Fibroblast of skin of left biceps (primary cell): ENCODE measurements around the gene E2F2.
"Not testable (repeated sequence)": the region's sequence is repeated elsewhere in the genome, so short reads cannot be mapped to it uniquely, and the experiment has no call there.

Experiments
- DNase-seq, 2 experiments: peaks; one replicate each; pipeline ENCODE4 v3.0.0-alpha.2; 2013; ENCODE audit warnings: low read depth in 2 of 2

The E2F2 gene

GRCh38 chr1:23524716-23525401 lies 6.2 kb downstream of the E2F2 start:
- DNase-seq, result no peak

DNA sequence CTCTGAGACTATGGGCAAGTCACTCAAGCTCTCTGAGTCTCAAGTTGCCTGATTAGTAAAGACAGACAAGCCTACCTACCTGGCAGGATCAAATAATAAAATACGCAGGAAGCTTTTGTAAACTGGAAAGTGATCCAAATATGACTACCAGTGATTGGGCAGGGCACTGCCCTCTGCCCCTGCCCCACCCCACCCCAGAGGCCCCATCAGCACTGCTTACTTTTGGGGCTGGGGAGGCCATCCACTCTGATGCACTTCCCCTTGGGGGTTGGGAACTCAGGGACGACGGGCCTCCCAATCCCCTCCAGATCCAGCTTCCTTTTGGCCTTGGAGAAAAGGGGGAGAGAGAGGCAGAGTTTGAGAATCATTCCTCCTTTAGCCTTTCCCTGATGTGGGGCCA lies 6.9 kb downstream of the E2F2 start:
- DNase-seq, result no peak

DNA sequence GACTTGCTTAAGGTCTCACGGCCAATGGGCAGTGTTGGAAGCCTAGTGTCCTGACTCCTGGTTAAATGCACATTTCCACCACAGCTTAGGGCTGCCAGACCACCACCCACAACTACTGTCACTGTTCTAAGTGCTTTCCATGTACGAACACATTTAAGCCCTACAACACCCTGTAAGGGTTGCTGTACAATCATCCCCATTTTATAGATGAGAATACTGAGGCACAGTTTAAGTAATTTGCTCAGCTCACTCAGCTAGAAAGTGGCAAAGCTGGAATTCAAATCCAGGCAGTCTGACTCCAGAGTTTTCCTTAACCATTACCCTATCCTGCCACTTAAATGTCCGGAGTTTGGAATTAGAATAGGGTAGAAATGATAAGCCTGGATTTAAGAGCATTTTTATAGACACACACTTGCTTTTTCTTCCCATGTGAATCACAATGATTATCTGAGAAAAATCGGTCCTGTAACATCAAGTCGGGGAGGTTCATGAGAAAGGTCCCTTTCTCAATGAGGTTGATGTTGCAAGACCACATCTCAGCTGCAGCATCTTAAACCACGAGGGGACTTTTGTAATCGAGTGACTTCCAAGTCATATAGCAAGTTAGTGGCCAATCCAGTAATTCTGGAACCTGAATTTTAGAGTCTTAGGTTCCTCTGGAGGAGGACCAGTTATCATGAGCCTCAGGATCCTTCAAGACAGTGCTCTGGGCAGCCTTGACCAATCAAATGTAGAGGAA lies 8.6 kb downstream of the E2F2 start:
- no peak for DNase-seq

GRCh38 chr1:23521588-23521987 lies 9.4 kb downstream of the E2F2 start:
- DNase-seq, result no peak

DNA sequence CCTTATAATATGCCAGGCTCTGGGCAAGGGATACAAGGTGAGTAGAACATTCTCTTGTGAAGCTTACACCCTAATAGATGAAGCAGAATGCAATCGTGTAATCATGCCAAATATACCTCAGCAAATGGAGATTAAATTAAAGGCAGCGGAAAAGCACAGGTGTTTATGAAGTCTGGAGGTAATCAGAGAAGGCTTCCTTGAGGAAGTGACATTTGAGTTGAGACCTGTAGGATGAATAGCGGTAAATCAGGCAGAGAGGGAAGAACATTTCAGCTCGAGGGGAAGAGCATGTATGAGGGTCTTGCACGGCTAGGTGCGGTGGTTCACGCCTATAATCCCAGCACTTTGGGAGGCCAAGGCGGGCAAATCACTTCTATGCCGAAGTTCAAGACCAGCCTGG lies 13.5 kb downstream of the E2F2 start:
- no peak for DNase-seq

DNA sequence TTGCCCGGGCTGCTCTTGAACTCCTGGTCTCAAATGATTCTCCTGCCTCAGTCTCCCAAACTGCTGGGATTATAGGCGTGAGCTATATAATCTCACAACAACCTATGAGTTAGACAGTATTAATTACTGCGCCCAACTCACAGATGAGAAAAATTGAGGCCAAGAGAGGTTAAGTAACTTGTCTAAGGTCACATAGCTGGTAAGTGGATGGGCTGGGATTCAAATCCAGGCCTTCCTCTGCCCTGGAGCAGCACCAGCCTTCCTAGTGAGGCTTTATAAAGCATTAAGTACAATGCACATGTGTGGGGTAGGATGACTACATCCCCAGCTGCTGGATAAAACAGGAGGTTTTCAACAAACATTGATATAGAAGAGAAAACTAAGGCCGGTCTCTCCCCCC lies 15.1 kb downstream of the E2F2 start:
- no peak for DNase-seq

GRCh38 chr1:23514111-23514679 lies 16.8 kb downstream of the E2F2 start:
- no peak for DNase-seq

DNA sequence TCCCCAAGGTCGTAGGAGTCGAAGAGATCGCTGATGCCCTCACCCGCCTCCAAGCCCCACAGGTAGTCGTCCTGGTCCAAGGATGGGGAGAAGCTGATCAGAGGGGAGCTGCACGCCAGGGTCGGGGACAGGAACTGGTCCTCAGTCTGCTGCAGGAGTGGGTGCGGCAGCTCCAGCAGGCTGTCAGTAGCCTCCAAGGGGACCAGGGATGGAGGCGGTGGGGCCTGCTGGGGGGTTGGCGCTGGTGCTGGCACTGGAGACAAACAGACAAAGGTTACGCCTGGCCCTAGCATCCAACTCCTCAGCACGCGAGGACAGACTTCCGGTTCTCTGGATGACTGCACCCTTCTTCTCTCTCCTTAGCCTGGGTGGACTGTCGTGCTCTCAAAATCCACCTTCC lies 21.1 kb downstream of the E2F2 start:
- no peak for DNase-seq

DNA sequence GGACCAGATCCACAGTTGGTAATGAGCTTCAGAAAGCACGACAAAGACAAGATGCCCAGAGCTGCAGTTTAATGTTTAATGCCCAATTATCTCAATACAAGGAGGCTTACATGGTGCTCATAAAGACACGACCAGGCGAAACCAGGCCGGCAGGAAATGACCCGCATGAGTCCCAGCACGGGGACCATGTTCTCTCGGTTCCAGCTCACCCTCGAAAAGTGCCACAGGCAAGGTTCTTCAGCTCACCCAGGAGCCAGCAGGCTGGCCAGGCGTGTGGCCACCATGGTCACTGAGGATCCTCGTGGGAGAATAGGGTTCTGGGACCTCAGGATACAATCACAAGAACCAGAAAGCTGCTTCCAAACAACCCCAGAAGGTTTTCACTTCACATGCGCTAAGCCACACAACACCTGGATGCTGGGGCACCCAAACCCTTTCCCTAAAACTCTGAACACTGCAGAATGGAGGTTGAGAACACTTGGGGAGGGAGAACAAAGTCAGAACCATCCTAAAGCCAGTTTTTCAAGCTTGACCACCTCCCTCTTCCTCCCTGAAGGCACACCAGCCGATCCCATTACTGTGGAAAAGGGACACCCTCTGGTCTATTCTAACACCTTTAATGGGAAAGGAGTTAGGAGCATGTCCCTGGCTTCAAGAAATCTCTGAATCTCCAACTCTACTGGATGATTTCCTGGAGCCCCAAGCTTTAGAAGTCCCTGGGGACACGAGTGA lies 24.5 kb downstream of the E2F2 start:
- no peak for DNase-seq

DNA sequence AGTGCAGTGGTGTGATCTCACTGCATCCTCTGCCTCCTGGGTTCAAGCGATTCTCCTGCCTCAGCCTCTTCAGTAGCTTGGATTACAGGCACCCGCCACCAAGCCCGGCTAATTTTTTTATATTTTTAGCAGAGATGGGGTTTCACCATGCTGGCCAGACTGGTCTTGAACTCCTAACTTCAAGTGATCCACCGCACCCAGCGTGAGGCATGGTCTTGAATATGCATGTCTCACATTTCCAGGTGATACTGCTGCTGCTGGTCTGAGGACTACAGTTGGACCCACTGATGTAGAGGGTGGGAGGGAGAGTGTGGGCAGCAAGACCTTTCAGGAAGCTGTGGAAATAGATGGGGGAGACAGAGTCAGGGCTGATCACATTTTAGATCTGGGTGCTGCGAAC lies 25.2 kb downstream of the E2F2 start:
- no peak for DNase-seq

DNA sequence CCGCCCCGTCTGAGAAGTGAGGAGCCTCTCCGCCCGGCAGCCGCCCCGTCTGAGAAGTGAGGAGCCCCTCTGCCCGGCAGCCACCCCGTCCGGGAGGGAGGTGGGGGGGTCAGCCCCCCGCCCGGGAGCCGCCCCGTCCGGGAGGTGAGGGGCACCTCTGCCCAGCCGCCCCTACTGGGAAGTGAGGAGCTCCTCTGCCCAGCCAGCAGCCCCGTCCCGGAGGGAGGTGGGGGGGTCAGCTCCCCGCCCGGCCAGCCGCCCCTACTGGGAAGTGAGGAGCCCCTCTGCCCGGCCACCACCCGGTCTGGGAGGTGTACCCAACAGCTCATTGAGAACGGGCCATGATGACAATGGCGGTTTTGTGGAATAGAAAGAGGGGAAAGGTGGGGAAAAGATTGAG lies 26.9 kb downstream of the E2F2 start:
- DNase-seq, result not testable (repeated sequence)

GRCh38 chr1:23502951-23503350 lies 28.1 kb downstream of the E2F2 start:
- no peak for DNase-seq

GRCh38 chr1:23500466-23500865 lies 30.6 kb downstream of the E2F2 start:
- no peak for DNase-seq

DNA sequence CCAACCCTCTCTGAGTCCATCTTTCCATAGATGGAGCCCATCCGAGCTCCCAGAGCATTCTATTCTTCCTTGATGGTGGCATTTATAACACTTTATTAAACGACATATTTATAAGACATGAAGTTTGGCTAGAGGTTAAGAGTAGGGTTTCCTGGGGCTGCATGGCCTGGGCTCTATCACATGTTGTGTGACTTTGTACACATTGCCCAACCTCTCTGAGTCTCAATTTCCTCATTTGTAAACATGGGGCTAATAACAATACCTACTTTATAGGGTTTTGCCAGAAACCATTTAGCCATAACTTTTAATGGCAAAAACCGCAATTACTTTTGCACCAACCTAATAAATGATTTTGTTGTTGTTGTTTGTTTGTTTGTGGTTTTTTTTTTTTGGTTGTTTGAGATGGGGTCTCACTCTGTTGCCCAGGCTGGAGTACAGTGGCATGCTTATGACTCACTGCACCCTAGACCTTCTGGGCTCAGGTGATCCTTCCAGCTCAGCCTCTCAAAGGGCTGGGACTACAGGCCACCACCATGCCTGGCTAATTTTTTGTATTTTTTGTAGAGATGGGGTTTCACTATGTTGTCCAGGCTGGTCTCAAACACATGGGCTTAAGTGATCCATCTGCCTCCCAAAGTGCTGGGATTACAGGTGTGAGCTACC lies 33.1 kb downstream of the E2F2 start:
- no peak for DNase-seq

GRCh38 chr1:23496490-23497181 lies 34.4 kb downstream of the E2F2 start:
- DNase-seq, result no peak

DNA sequence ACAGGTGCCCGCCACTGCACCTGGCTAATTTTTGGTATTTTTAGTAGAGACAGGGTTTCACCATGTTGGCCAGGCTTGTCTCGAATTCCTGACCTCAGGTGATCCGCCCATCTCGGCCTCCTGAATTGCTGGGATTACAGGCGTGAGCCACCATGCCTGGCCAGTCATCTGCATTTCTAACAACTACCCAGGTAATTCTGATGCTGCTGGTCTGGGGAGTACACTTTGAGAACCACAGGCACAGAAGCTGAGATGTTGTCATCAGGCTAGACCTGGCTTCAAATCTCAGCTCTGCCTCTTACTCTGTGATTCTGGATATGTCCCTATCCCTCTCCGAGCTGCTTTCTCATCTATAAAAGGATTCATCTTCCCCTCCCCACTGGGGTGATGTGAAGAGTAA lies 36.2 kb downstream of the E2F2 start:
- not testable (repeated sequence) for DNase-seq

DNA sequence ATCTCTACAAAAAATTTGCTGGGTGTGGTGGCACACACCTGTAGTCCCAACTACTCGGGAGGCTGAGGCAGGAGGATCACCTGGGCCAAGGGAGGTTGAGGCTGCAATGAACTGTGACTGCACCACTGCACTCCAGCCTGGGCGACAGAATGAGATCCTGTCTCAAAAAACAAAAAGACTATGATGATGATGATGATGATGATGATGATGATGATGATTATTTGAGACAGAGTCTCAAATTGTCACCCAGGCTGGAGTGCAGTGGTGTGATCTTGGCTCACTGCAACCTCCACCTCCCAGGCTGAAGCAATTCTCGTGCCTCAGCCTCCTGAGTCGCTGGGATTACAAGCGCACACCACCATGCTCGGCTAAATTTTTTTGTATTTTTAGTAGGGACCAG lies 38.3 kb downstream of the E2F2 start:
- DNase-seq, result not testable (repeated sequence)

DNA sequence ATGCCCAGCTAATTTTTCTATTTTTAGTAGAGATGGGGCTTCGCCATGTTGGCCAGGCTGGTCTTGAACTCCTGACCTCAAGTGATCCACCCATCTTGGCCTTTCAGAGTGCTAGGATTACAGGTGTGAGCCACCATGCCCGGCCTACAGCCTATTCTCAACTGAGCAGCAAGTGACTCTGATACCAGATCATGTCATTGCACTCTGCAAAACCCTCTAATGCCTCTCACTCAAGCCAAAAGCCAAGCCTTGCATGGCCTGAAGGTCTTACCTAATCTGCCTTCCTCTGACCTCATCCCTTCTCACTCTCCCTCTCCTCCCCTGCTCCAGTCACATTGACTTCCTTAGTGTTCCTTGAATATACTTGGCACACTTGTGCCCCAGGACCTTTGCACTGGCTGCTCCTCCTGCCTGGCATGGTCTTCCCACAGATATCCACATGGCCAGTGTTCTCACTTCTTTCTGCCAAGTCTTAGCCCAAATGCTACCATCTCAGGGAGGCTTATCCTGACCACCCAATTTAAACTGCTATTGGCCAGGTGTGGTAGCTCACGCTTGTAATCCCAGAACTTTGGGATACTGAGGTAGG lies 38.8 kb downstream of the E2F2 start:
- DNase-seq, result no peak

DNA sequence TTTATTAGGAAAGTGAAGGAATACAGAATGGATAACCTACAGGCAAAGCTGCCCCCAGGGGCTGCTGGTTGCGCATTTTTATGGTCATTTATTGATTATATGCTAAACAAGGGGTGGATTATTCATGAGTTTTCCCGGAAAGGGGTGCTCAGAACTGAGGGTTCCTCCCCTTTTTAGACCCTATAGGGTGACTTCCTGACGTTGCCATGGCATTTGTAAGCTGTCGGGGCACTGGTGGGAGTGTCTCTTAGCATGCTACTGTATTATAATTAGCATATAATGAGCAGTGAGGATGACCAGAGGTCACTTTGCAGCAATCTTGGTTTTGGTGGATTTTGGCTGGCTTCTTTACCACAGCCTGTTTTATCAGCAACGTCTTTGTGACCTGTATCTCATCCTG lies 41.2 kb downstream of the E2F2 start:
- DNase-seq, result no peak

- DNase-seq, result no peak
Measured at GRCh38 chr1:23485002-23485332, 46.1 kb downstream of the E2F2 start.
